ENCODE data around the gene ZWILCH.
"Not testable (repeated sequence)": the region's sequence is repeated elsewhere in the genome, so short reads cannot be mapped to it uniquely, and the experiment has no call there.

The ZWILCH gene

GRCh38 chr15:66587749-66588148, 82.6 kb downstream of the ZWILCH start:
- ATAC-seq (replicated peaks), result no peak
- peaks cover 26 to 60% of the 10 kb centered on the region in 2 donors for H3K27me3 Mint-ChIP-seq
- H3K36me3 Mint-ChIP-seq (ENCODE audit: insufficient read depth), result no peaks in the 10 kb centered on the region

GRCh38 chr15:66588537-66588936, 83.4 kb downstream of the ZWILCH start:
- no peaks in the 10 kb centered on the region for H3K9me3 Mint-ChIP-seq
- H3K4me3 Mint-ChIP-seq, result no peak overlapping the region
- H3K27me3 Mint-ChIP-seq, result peaks cover 33 to 68% of the 10 kb centered on the region in 2 donors
- DNase-seq, result no peak
- H3K27ac Mint-ChIP-seq, result no peak overlapping the region
- ATAC-seq (replicated peaks), result no peak
- no peaks in the 10 kb centered on the region for H3K36me3 Mint-ChIP-seq (ENCODE audit: insufficient read depth)
- H3K4me1 Mint-ChIP-seq (ENCODE audit: low read depth in 2 of 2), result no peaks in the 10 kb centered on the region

More at GRCh38 chr15:66587749-66588148, 82.6 kb downstream of the ZWILCH start:
- no peaks in the 10 kb centered on the region for H3K9me3 Mint-ChIP-seq
- H3K27ac Mint-ChIP-seq, result no peak overlapping the region
- no peak for DNase-seq
- no peaks in the 10 kb centered on the region for H3K4me1 Mint-ChIP-seq (ENCODE audit: low read depth in 2 of 2)
- no peak overlapping the region for H3K4me3 Mint-ChIP-seq

GRCh38 chr15:66588971-66589370, 83.8 kb downstream of the ZWILCH start:
- Mint-ChIP-seq H3K27me3 (peaks cover 33 to 69% of the 10 kb centered on the region in 2 donors), H3K36me3 (ENCODE audit: insufficient read depth) (no peaks in the 10 kb centered on the region), H3K4me3 (no peak overlapping the region), H3K9me3 (no peaks in the 10 kb centered on the region), H3K4me1 (ENCODE audit: low read depth in 2 of 2) (no peaks in the 10 kb centered on the region), H3K27ac (no peak overlapping the region)
- DNase-seq (no peak), ATAC-seq (replicated peaks) (no peak)

- not testable (repeated sequence) for H3K4me3 Mint-ChIP-seq; ATAC-seq (replicated peaks); H3K9me3 Mint-ChIP-seq; H3K27ac Mint-ChIP-seq; H3K4me1 Mint-ChIP-seq (ENCODE audit: low read depth in 2 of 2); DNase-seq; H3K36me3 Mint-ChIP-seq (ENCODE audit: insufficient read depth)
- peaks cover 35 to 68% of the 10 kb centered on the region in 2 donors for H3K27me3 Mint-ChIP-seq
Measured at GRCh38 chr15:66589429-66589828, 84.3 kb downstream of the ZWILCH start.

- Mint-ChIP-seq H3K27ac (no peak overlapping the region), H3K27me3 (peaks cover 42 to 67% of the 10 kb centered on the region in 2 donors), H3K4me1 (ENCODE audit: low read depth in 2 of 2) (no peaks in the 10 kb centered on the region), H3K4me3 (no peak overlapping the region), H3K36me3 (ENCODE audit: insufficient read depth) (no peaks in the 10 kb centered on the region), H3K9me3 (no peaks in the 10 kb centered on the region)
- ATAC-seq (replicated peaks) (no peak), DNase-seq (no peak)
Measured at GRCh38 chr15:66590435-66590834, 85.3 kb downstream of the ZWILCH start.

- ATAC-seq (replicated peaks) (no peak), DNase-seq (no peak)
- no peaks in the 10 kb centered on the region for H3K9me3 Mint-ChIP-seq
- H3K4me3 Mint-ChIP-seq, result no peak overlapping the region
- H3K27ac Mint-ChIP-seq, result no peak overlapping the region
- H3K4me1 Mint-ChIP-seq (ENCODE audit: low read depth in 2 of 2), result no peaks in the 10 kb centered on the region
- peaks cover 37 to 60% of the 10 kb centered on the region in 2 donors for H3K27me3 Mint-ChIP-seq
- no peaks in the 10 kb centered on the region for H3K36me3 Mint-ChIP-seq (ENCODE audit: insufficient read depth)
Measured at GRCh38 chr15:66591322-66591862, 86.3 kb downstream of the ZWILCH start.

GRCh38 chr15:66592505-66593218, 87.5 kb downstream of the ZWILCH start:
- Mint-ChIP-seq H3K27me3 (peaks cover 25 to 48% of the 10 kb centered on the region in 2 donors), H3K9me3 (no peaks in the 10 kb centered on the region), H3K4me1 (ENCODE audit: low read depth in 2 of 2) (no peaks in the 10 kb centered on the region), H3K4me3 (no peak overlapping the region), H3K36me3 (ENCODE audit: insufficient read depth) (no peaks in the 10 kb centered on the region), H3K27ac (no peak overlapping the region)
- ATAC-seq (replicated peaks) (no peak), DNase-seq (no peak)

- Mint-ChIP-seq H3K27me3 (peaks cover 19 to 46% of the 10 kb centered on the region in 2 donors), H3K9me3 (no peaks in the 10 kb centered on the region), H3K27ac (no peak overlapping the region), H3K4me3 (no peak overlapping the region), H3K36me3 (ENCODE audit: insufficient read depth) (no peaks in the 10 kb centered on the region), H3K4me1 (ENCODE audit: low read depth in 2 of 2) (peaks cover 0 to under 1% of the 10 kb centered on the region in 2 donors)
- ATAC-seq (replicated peaks), result no peak
- DNase-seq, result no peak
Measured at GRCh38 chr15:66593219-66593780, 88.2 kb downstream of the ZWILCH start.

- no peak for DNase-seq
- Mint-ChIP-seq H3K9me3 (no peaks in the 10 kb centered on the region), H3K27ac (no peak overlapping the region), H3K4me3 (no peak overlapping the region), H3K4me1 (ENCODE audit: low read depth in 2 of 2) (peaks cover 0 to 4% of the 10 kb centered on the region in 2 donors), H3K36me3 (ENCODE audit: insufficient read depth) (no peaks in the 10 kb centered on the region), H3K27me3 (peaks cover 16 to 43% of the 10 kb centered on the region in 2 donors)
- no peak for ATAC-seq (replicated peaks)
Measured at GRCh38 chr15:66594344-66594743, 89.2 kb downstream of the ZWILCH start.

- peaks cover 16 to 48% of the 10 kb centered on the region in 2 donors for H3K27me3 Mint-ChIP-seq
- H3K4me3 Mint-ChIP-seq, result no peak overlapping the region
- no peak overlapping the region for H3K27ac Mint-ChIP-seq
- no peak for DNase-seq
- no peak for ATAC-seq (replicated peaks)
- no peaks in the 10 kb centered on the region for H3K9me3 Mint-ChIP-seq
- H3K36me3 Mint-ChIP-seq (ENCODE audit: insufficient read depth), result no peaks in the 10 kb centered on the region
- H3K4me1 Mint-ChIP-seq (ENCODE audit: low read depth in 2 of 2), result peaks cover 0 to 4% of the 10 kb centered on the region in 2 donors
Measured at GRCh38 chr15:66594836-66595235, 89.7 kb downstream of the ZWILCH start.

- Mint-ChIP-seq H3K4me1 (ENCODE audit: low read depth in 2 of 2) (peaks cover 0 to 4% of the 10 kb centered on the region in 2 donors), H3K4me3 (no peak overlapping the region), H3K9me3 (no peaks in the 10 kb centered on the region), H3K27me3 (peaks cover 16 to 52% of the 10 kb centered on the region in 2 donors), H3K36me3 (ENCODE audit: insufficient read depth) (no peaks in the 10 kb centered on the region), H3K27ac (no peak overlapping the region)
- ATAC-seq (replicated peaks), result no peak
- DNase-seq, result no peak
Measured at GRCh38 chr15:66595332-66595731, 90.2 kb downstream of the ZWILCH start.

GRCh38 chr15:66595931-66596545, 90.9 kb downstream of the ZWILCH start:
- ATAC-seq (replicated peaks) (no peak), DNase-seq (no peak)
- Mint-ChIP-seq H3K9me3 (no peaks in the 10 kb centered on the region), H3K27me3 (peaks cover 16 to 48% of the 10 kb centered on the region in 2 donors), H3K27ac (no peak overlapping the region), H3K36me3 (ENCODE audit: insufficient read depth) (no peaks in the 10 kb centered on the region), H3K4me3 (no peak overlapping the region), H3K4me1 (ENCODE audit: low read depth in 2 of 2) (peaks cover 0 to 4% of the 10 kb centered on the region in 2 donors)

GRCh38 chr15:66598095-66598815, 93.1 kb downstream of the ZWILCH start:
- Mint-ChIP-seq H3K27ac (no peak overlapping the region), H3K4me1 (ENCODE audit: low read depth in 2 of 2) (peaks cover 0 to 4% of the 10 kb centered on the region in 2 donors), H3K27me3 (peaks cover 23 to 56% of the 10 kb centered on the region in 2 donors), H3K36me3 (ENCODE audit: insufficient read depth) (no peaks in the 10 kb centered on the region), H3K4me3 (no peak overlapping the region), H3K9me3 (no peaks in the 10 kb centered on the region)
- DNase-seq (no peak), ATAC-seq (replicated peaks) (no peak)

Data from effector memory CD8-positive, alpha-beta T cell (primary cell).